ENCODE measurements around the gene STX2. TPM values are rescaled to one million over a fixed set of nuclear protein-coding genes. Genes with fewer than 3 reads are reported as not detected.

Gene STX2
- total RNA-seq, 4 donors from 2014 or later: 4.8 to 12.0 (median 9.1) TPM

GRCh38 chr12:130770413-130771028 is 68.5 kb downstream of the STX2 start:
- intact Hi-C loops (cut with DNase I; ENCODE audit: low total_unique reads): no loop called here
- Histone ChIP-seq H3K27me3 (peaks cover 0 to 8% (median 2%) of the 10 kb centered on the region in 3 donors), H3K4me1 (no peaks in the 10 kb centered on the region), H3K9me3 (no peaks in the 10 kb centered on the region), H3K27ac (no peak overlapping the region), H3K36me3 (no peaks in the 10 kb centered on the region), H3K4me3 (no peak overlapping the region)
- DNase-seq (no peak), ATAC-seq (no peak)
- in situ Hi-C loops (cut with MboI; ENCODE audit: low sequenced_read_pairs in 4 of 4): no loop called here
- TF ChIP-seq CTCF (IDR thresholded peaks at IDR 0.05 in 4 of 5, conservative IDR thresholded peaks at IDR 0.05 in 1 of 5): no peak
- TF ChIP-seq POLR2A (IDR thresholded peaks at IDR 0.05): no peak

GRCh38 chr12:130768120-130768519 is 70.9 kb downstream of the STX2 start:
- in situ Hi-C loops (cut with MboI; ENCODE audit: low sequenced_read_pairs in 4 of 4): no loop called here
- Histone ChIP-seq H3K27me3 (no peaks in the 10 kb centered on the region), H3K36me3 (no peaks in the 10 kb centered on the region), H3K9me3 (no peaks in the 10 kb centered on the region), H3K4me3 (no peak overlapping the region), H3K27ac (no peak overlapping the region), H3K4me1 (no peaks in the 10 kb centered on the region)
- intact Hi-C loops (cut with DNase I; ENCODE audit: low total_unique reads): no loop called here
- ATAC-seq (no peak), DNase-seq (no peak)
- no peak for TF ChIP-seq CTCF (IDR thresholded peaks at IDR 0.05 in 4 of 5, conservative IDR thresholded peaks at IDR 0.05 in 1 of 5)
- no peak for TF ChIP-seq POLR2A (IDR thresholded peaks at IDR 0.05)

GRCh38 chr12:130766470-130766869 is 72.6 kb downstream of the STX2 start:
- no peaks in the 10 kb centered on the region for H3K36me3 ChIP-seq
- no peaks in the 10 kb centered on the region for H3K4me1 ChIP-seq
- peaks cover 0 to 2% (median 0%) of the 10 kb centered on the region in 3 donors for H3K27me3 ChIP-seq
- intact Hi-C loops (cut with DNase I; ENCODE audit: low total_unique reads): no loop called here
- TF ChIP-seq CTCF (IDR thresholded peaks at IDR 0.05 in 4 of 5, conservative IDR thresholded peaks at IDR 0.05 in 1 of 5): no peak
- no peak for TF ChIP-seq POLR2A (IDR thresholded peaks at IDR 0.05)
- no peaks in the 10 kb centered on the region for H3K9me3 ChIP-seq
- no peak for DNase-seq
- H3K27ac ChIP-seq: no peak overlapping the region
- no peak overlapping the region for H3K4me3 ChIP-seq
- in situ Hi-C loops (cut with MboI; ENCODE audit: low sequenced_read_pairs in 4 of 4): no loop called here
- no peak for ATAC-seq

GRCh38 chr12:130765186-130765659 is 73.8 kb downstream of the STX2 start:
- TF ChIP-seq POLR2A (IDR thresholded peaks at IDR 0.05) (no peak), CTCF (IDR thresholded peaks at IDR 0.05 in 4 of 5, conservative IDR thresholded peaks at IDR 0.05 in 1 of 5) (no peak)
- Histone ChIP-seq H3K9me3 (no peaks in the 10 kb centered on the region), H3K4me1 (no peaks in the 10 kb centered on the region), H3K4me3 (no peak overlapping the region), H3K27ac (no peak overlapping the region), H3K36me3 (no peaks in the 10 kb centered on the region), H3K27me3 (peaks cover 0 to 3% (median 0%) of the 10 kb centered on the region in 3 donors)
- intact Hi-C loops (cut with DNase I; ENCODE audit: low total_unique reads): no loop called here
- DNase-seq: no peak
- in situ Hi-C loops (cut with MboI; ENCODE audit: low sequenced_read_pairs in 4 of 4): no loop called here
- ATAC-seq: no peak

All from gastrocnemius medialis (tissue), 4 donors.